Measurements from ENCODE around the gene SLFN14.
"Not testable (repeated sequence)": the region's sequence is repeated elsewhere in the genome, so short reads cannot be mapped to it uniquely, and the experiment has no call there.

SLFN14 gene

GRCh38 chr17:35519906-35520442, 40.6 kb downstream of the SLFN14 start:
- no peak for DNase-seq

- no peak for DNase-seq
These were observed 41.2 kb downstream of the SLFN14 start for GRCh38 chr17:35519439-35519838.

GRCh38 chr17:35518431-35518830, 42.2 kb downstream of the SLFN14 start:
- DNase-seq = not testable (repeated sequence)

- DNase-seq = no peak
These were observed 45.6 kb downstream of the SLFN14 start for GRCh38 chr17:35515027-35515426.

GRCh38 chr17:35514564-35514963, 46.1 kb downstream of the SLFN14 start:
- no peak for DNase-seq
